Vagina (tissue), 2 donors: ENCODE measurements around the gene SLC25A23.

Experiments used
- POLR2A ChIP-seq, 2 donors: fragments of 450-650 bp; IDR thresholded peaks; one replicate each; pipeline ENCODE4 v1.6.1; 2017; ENCODE audit warnings: antibody characterized with exemption in 2 of 2, mild to moderate bottlenecking in 2 of 2, moderate library complexity in 2 of 2
- POLR2AphosphoS5 ChIP-seq, 2 donors: sonication (generic); formaldehyde crosslinking; IDR thresholded peaks; one replicate each; pipeline ENCODE4 v1.9.0; 2017; ENCODE audit warnings: antibody characterized with exemption in 2 of 2, mild to moderate bottlenecking in 2 of 2, low read depth in 1 of 2; ENCODE audit not compliant: insufficient read depth in 1 of 2
- TF ChIP-seq, protein P1 (sequence below), 3 experiments: fragments of 450-650 bp in 2 of 3; fragments of 200-600 bp in 1 of 3; sonication (generic) in 1 of 3; IDR thresholded peaks; one replicate each; pipeline ENCODE4 v1.5.1; 2017 to 2019; ENCODE audit warnings: antibody characterized with exemption in 3 of 3, mild to moderate bottlenecking in 2 of 3, moderate library complexity in 2 of 3

DNA sequence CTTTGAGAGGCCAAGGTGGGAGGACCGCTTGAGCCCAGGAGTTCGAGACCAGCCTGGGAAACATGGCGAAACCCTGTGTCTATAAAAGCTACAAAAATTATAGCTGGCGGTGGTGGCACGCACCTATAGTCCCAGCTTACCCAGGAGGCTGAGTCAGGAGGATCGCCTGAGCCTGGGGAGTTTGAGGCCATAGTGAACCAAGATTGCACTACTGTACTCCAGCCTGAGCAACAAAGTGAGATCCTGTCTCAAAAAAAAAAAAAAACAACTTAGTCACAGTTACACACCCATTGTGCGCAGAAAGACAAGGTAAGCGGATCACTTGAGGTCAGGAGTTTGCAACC is 22.7 kb upstream of the SLC25A23 start:
- TF ChIP-seq POLR2A (IDR thresholded peaks at IDR 0.05) (no peak), POLR2AphosphoS5 (IDR thresholded peaks at IDR 0.05; ENCODE audit: insufficient read depth in 1 of 2, low read depth in 1 of 2) (no peak)
- TF ChIP-seq, protein P1, sequence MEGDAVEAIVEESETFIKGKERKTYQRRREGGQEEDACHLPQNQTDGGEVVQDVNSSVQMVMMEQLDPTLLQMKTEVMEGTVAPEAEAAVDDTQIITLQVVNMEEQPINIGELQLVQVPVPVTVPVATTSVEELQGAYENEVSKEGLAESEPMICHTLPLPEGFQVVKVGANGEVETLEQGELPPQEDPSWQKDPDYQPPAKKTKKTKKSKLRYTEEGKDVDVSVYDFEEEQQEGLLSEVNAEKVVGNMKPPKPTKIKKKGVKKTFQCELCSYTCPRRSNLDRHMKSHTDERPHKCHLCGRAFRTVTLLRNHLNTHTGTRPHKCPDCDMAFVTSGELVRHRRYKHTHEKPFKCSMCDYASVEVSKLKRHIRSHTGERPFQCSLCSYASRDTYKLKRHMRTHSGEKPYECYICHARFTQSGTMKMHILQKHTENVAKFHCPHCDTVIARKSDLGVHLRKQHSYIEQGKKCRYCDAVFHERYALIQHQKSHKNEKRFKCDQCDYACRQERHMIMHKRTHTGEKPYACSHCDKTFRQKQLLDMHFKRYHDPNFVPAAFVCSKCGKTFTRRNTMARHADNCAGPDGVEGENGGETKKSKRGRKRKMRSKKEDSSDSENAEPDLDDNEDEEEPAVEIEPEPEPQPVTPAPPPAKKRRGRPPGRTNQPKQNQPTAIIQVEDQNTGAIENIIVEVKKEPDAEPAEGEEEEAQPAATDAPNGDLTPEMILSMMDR (IDR thresholded peaks at IDR 0.05), result no peak
